Right lobe of liver (tissue), 4 donors: ENCODE data around the gene PLCL2.

Source experiments
- POLR2A ChIP-seq: fragments of 450-650 bp; IDR thresholded peaks from one replicate; pipeline ENCODE4 v1.6.1; 2017; ENCODE audit warnings: antibody characterized with exemption, mild to moderate bottlenecking
- TF ChIP-seq, protein P1 (sequence below), 4 donors: fragments of 200-600 bp in 3 of 4; fragments of 450-650 bp in 1 of 4; IDR thresholded peaks; one replicate each; pipeline versions ENCODE4 v1.5.1 to v1.8.0; 2016 to 2022; ENCODE audit warnings: antibody characterized with exemption in 4 of 4, mild to moderate bottlenecking in 2 of 4
- donor health status: DM: no; HTN: no; CAD: no.
- donor health status: DM: no; HTN: no; CAD: no.
- donor health status: DM: no; HTN: yes; CAD: no.

DNA sequence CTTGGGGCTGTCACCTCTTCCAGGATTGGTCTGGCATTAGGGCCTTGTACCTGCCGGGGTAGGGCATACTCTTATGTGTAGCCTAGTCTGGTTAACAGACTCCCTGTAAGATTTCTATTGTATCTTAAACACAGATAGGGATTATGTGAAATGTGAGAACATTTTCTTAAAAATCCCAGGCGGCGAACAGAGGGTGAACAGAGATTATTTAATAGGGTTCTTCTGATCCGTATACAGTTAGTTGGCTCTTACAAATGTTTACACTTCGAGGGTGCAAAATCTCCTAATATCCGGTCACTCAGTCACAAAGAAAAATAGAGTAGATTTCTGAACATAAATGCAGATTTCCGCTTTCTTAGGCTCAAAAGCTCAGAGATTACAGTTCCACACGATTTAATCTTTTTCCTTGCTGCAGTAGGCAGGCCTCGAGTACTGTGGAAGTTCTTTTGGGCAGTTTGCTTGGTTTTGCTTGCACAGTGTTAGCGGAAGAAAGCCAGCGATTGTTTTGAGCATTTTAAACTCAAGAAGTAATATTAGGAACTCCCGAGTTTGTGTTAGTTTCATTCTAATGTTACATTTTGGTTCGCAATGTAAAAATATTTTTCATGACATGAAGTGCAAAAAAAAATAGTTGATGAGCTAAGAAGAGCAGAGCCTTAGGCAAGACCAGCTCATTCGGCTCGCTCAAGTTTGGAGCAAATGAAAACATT, 993 bp downstream of the PLCL2 start:
- TF ChIP-seq, protein P1, sequence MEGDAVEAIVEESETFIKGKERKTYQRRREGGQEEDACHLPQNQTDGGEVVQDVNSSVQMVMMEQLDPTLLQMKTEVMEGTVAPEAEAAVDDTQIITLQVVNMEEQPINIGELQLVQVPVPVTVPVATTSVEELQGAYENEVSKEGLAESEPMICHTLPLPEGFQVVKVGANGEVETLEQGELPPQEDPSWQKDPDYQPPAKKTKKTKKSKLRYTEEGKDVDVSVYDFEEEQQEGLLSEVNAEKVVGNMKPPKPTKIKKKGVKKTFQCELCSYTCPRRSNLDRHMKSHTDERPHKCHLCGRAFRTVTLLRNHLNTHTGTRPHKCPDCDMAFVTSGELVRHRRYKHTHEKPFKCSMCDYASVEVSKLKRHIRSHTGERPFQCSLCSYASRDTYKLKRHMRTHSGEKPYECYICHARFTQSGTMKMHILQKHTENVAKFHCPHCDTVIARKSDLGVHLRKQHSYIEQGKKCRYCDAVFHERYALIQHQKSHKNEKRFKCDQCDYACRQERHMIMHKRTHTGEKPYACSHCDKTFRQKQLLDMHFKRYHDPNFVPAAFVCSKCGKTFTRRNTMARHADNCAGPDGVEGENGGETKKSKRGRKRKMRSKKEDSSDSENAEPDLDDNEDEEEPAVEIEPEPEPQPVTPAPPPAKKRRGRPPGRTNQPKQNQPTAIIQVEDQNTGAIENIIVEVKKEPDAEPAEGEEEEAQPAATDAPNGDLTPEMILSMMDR (IDR thresholded peaks at IDR 0.05): no peak
- TF ChIP-seq POLR2A: no peak
